ENCODE measurements around the gene TAB2.

GRCh38 chr6:149334682-149335160 is 17.2 kb downstream of the TAB2 start:
- TF ChIP-seq POLR2A (IDR thresholded peaks at IDR 0.05), result no peak
- TF ChIP-seq, protein P1, sequence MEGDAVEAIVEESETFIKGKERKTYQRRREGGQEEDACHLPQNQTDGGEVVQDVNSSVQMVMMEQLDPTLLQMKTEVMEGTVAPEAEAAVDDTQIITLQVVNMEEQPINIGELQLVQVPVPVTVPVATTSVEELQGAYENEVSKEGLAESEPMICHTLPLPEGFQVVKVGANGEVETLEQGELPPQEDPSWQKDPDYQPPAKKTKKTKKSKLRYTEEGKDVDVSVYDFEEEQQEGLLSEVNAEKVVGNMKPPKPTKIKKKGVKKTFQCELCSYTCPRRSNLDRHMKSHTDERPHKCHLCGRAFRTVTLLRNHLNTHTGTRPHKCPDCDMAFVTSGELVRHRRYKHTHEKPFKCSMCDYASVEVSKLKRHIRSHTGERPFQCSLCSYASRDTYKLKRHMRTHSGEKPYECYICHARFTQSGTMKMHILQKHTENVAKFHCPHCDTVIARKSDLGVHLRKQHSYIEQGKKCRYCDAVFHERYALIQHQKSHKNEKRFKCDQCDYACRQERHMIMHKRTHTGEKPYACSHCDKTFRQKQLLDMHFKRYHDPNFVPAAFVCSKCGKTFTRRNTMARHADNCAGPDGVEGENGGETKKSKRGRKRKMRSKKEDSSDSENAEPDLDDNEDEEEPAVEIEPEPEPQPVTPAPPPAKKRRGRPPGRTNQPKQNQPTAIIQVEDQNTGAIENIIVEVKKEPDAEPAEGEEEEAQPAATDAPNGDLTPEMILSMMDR (IDR thresholded peaks at IDR 0.05), result no peak
- TF ChIP-seq POLR2AphosphoS5 (IDR thresholded peaks at IDR 0.05), result no peak
- no peak for TF ChIP-seq EP300 (IDR thresholded peaks at IDR 0.05)
